Stimulated activated CD8-positive, alpha-beta memory T cell treated with anti-CD3 and anti-CD28 coated beads, Interleukin-15, amount 100 ng/mL, for 4 hours (primary cell): ENCODE results near the gene DGKE.

ENCODE experiments used
- DNase-seq, 2 donors: peaks; one replicate each; pipeline ENCODE4 v3.0.0-alpha.2; 2020; ENCODE audit warnings: low read depth in 2 of 2

The DGKE gene

GRCh38 chr17:56890906-56891674, 57.1 kb downstream of the DGKE start:
- DNase-seq: no peak

DNA sequence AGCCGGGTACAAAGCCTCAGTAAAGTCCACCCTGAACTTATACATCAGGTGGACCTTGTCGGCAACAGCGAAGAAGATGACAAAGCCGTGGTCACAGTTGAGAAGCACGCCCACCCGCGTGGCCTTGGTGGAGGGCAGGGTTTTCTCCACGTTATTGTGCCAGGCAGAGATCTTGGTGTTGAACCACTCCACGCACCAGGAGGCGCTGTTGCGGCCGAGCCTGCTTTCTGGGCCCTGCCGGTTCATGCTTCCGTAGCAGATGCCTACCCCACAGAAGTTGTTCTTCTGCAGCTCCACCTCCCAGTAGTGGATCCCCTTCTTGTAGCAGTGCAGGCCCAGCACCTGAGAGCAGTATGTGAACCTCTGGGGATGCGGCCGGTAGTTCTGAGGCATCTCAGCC, 57.8 kb downstream of the DGKE start:
- DNase-seq: peak; percentile 20 to 24

DNA sequence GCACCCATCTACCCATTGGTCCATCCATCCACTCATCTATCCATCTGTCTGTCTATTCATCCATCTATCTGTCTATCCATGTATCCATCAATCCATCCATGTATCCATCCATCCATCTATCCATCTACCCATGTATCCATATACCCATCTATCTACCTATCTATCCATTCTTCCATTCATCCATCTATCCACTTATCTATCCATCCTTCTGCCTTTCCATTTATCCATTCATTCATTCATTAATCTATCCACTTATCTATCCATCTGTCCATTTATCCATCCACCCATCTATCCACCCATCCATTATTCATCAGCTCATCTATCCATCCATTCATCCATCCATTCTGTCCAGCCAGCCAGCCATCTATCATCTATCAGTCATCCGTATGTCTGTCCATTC, 58.4 kb downstream of the DGKE start:
- no peak for DNase-seq

DNA sequence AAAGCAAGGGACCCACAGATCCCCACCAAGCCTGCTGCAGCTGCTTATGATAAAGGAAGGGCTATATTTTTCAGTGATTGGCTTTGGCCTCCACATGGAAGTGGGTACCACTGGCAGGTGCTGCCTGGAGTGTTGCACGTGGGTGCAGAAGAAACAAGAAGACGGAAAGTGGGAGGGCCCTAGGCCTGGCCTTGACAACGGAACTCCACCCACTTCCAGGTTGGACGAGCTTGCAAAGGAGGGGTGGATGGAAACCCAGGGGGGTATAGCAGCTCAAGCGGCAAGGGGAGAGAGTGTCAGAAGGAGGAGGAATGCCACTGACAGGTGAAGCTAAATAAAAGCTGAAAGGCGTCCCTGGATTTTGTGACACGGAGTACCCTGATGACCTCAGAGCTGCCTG, 59.6 kb downstream of the DGKE start:
- no peak for DNase-seq

DNA sequence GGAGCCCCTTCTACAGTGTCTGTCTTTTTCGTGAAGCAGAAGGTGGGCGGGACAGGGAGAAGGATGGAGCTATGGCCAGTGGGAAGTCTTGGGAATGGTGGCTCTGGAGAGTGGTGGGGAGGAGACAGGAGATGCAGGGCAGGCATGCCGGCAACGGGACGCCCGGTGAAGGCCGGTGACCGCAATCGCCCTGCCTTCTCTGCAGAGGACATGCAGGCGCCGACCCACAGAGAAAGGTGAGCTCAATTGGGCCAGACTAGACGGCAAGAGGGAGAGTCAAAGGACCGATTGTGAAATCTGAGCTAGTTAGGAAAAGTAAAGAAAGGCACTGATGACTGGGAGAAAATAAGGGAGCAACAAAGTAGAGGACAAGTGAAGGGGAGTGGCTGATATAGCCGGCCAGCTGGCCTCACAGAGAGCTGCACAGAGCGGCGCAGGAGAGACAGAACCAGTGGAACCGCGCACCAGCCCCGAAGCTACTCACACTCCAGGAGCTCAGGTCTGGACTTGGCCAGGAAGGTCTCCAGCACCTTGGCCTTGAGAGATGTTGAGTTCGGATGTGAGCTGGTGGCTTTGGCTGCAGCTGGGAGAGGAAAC, 61.0 kb downstream of the DGKE start:
- no peak for DNase-seq

- DNase-seq: no peak
Observed at GRCh38 chr17:56896217-56896967, 62.4 kb downstream of the DGKE start.

- DNase-seq: no peak
Observed at GRCh38 chr17:56896968-56897359, 63.0 kb downstream of the DGKE start.

DNA sequence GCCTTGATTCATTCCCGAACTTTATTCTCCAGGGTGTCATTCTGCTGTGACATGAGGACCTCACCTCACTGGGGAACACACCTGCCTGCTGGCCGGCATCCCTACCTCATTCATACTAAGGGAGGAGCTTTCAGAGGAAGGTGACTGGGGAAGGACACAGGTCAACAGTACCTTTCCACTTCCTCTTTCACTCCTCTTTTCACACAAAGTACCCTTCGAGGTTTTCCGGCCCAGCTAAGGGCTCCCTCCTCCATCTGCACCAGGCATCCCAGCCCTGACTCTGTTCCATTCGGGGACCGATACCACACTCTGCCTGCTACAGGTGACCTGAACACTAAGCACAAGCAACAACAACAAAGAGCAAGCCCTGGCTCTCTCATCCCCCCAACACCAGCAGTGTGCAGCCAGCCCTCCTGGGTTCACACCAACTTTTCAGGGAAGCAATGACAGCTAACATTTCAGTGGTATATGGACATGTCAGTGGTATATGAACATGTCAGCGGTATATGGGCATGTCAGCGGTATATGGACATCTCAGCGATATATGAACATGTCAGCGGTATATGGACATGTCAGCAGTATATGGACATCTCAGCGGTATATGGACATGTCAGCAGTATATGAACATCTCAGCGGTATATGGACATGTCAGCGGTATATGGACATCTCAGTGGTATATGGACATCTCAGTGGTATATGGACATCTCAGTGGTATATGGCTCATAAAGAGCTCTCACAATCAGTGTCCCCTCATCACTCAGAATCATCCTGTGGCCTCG, 63.9 kb downstream of the DGKE start:
- DNase-seq: no peak

- no peak for DNase-seq
Observed at GRCh38 chr17:56898874-56899273, 64.9 kb downstream of the DGKE start.

GRCh38 chr17:56899403-56899802, 65.5 kb downstream of the DGKE start:
- DNase-seq: no peak

GRCh38 chr17:56902348-56902747, 68.4 kb downstream of the DGKE start:
- no peak for DNase-seq

DNA sequence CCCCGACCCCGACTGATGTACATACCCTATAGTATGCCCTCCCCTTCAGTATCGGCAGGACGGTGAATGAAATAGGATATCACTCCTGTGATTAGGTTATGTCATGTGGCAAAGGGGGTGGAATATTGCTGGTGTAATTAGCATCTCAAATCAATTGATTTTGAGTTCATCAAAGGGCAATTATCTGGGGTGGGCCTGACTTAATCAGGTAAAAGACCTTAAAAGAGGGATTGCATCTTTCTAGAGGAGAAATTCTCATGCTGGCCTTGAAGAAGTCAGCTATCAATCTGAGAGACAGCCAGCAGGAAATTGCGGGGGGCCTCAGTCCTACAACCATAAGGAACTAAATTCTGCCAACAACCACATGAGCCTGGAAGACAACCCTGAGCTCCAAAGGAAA, 69.6 kb downstream of the DGKE start:
- no peak for DNase-seq

GRCh38 chr17:56908001-56908542, 74.1 kb downstream of the DGKE start:
- peak in 1 of 2 donors; percentile 14 for DNase-seq

- DNase-seq: no peak
Observed at GRCh38 chr17:56909742-56910508, 76.0 kb downstream of the DGKE start.

DNA sequence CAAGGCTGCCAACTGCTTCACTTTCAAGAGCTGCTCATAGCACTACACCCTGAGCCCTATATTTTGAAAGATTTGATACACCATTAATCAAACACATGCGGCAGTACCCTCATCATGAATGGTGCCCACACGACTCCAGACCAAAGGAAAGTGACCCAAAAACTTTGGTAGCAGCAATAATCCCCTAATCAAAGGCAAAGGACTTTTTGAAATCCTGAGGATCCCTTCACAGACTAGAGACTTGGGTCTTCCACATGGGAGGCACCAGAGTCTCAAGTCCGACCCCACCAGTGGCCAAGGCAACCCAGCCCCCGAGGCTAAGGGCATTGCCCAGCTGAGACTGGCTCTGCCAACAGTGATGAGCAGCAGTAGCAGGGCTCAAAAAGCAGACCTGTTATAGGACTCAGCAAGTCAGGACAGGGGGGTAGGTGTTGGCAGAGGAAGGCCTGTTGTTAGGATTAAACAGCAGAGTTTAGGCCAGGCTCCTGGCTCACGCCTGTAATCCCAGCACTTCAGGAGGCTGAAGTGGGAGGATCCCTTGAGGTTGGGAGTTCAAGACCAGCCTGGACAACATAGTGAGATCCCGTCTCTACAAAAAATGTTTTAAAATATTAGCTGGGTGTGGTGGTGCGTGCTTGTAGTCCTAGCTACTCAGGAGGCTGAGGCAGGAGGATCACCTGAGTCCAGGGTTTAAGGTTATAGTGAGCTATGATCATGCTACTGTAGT, 76.7 kb downstream of the DGKE start:
- DNase-seq: no peak

GRCh38 chr17:56912105-56912999, 78.4 kb downstream of the DGKE start:
- no peak for DNase-seq

DNA sequence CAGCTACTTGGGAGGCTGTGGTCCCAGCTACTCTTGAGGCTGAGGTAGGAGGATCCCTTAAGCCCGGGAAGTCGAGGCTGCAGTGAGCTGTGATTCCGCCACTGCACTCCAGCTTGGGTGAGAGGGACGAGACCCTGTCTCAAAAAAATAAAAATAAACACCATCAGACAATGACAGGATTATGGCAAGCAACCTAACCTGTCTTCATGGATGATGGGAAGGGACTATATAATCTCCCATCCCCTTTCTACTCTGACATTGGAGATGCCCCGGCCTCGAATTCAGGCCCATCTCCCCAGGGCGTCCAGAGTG, 79.0 kb downstream of the DGKE start:
- DNase-seq: no peak

DNA sequence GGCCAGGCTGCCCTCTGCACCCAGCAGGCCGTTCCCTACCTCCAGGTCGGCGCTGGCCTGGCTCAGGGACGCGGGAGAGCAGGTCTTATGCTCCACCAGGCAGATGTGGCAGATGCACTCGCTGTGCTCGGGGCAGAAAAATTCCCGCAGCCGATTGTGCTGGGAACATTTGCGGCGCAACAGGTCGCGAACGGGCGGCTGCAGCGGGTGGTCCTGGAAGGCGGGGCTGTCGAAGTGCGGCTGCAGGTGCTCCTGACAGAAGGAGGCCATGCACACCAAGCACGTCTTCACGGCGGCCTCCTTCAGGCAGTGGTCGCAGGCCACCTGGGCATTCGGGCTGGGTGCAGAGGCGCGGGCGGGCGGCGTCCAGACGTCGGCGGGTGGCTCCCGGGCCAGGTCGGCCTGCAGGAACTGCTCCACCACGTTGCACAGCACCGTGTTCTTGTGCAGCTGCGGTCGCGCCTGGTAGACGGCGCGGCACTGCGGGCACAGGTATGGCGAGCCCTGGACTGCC, 79.5 kb downstream of the DGKE start:
- no peak for DNase-seq

- DNase-seq: peak; percentile 75 to 84
Observed at GRCh38 chr17:56913867-56914580, 80.1 kb downstream of the DGKE start, which contains the start of gene TRIM25. TSS of gene TRIM25 (minus strand) at chr17:56914049. CDS start at chr17:56913988, 61 bp downstream.
